Panc1 (cell line): Measurements from ENCODE around the gene C2CD2. TPM values are rescaled to one million over a fixed set of nuclear protein-coding genes. Genes with fewer than 3 reads are reported as not detected.

Source experiments
- ATAC-seq: fragments of 200-7000 bp; cut with Tn5 transposase; 2 replicates; pipeline ENCODE4 v1.9.1; 2020; ENCODE audit warnings: mild to moderate bottlenecking, moderate library complexity
- BruUV-seq: library from RNA; stranded (reverse); fragments of 400-500 nt; replicated peaks from 2 replicates; lab custom pipeline; 2021; lab: Mats Ljungman, UMichigan
- CTCF ChIA-PET: fragments of 300-600 bp; sonication (Branson Sonifier 250); formaldehyde crosslinking; loops from one replicate; lab custom pipeline; 2022; ENCODE audit warnings: antibody characterized with exemption; lab: Charles Lee
- POLR2A ChIA-PET: fragments of 300-600 bp; sonication (Branson Sonifier 250); formaldehyde crosslinking; loops from one replicate; lab custom pipeline; 2022; ENCODE audit warnings: antibody characterized with exemption; lab: Charles Lee
- DNase-seq: peaks from one replicate; pipeline ENCODE4 v3.0.0-alpha.2; 2010; ENCODE audit warnings: low read depth, low spot score
- H3K27ac ChIP-seq: 2 replicates; pipeline ENCODE4 v1.5.1; 2011; ENCODE audit warnings: mild to moderate bottlenecking, low read length, inconsistent platforms
- H3K27me3 ChIP-seq: fragments of 200-500 bp; sonication (Bioruptor generic); 2 replicates; pipeline ENCODE4 v1.6.0; 2014; ENCODE audit warnings: low read length, inconsistent platforms; ENCODE audit not compliant: control insufficient read depth, insufficient read depth
- H3K36me3 ChIP-seq: fragments of 200-500 bp; sonication (Bioruptor generic); 2 replicates; pipeline ENCODE4 v1.5.1; 2014; ENCODE audit warnings: inconsistent platforms, mild to moderate bottlenecking, low read length, moderate library complexity; ENCODE audit not compliant: control insufficient read depth, insufficient read depth
- H3K4me1 ChIP-seq: 2 replicates; pipeline ENCODE4 v1.5.1; 2011; ENCODE audit warnings: inconsistent platforms, mild to moderate bottlenecking, low read length, moderate library complexity; ENCODE audit not compliant: control insufficient read depth, insufficient read depth
- H3K4me3 ChIP-seq, 2 experiments: 2 replicates each; pipeline ENCODE4 v1.5.1; 2011 to 2012; ENCODE audit warnings: low read depth in 2 of 2, low read length in 2 of 2, mild to moderate bottlenecking in 2 of 2, inconsistent platforms in 1 of 2, moderate library complexity in 1 of 2
- H3K9me3 ChIP-seq: fragments of 200-500 bp; sonication (Bioruptor generic); 2 replicates; pipeline ENCODE4 v1.5.1; 2014; ENCODE audit warnings: low read depth, mild to moderate bottlenecking, inconsistent platforms, low read length, moderate library complexity; ENCODE audit not compliant: control insufficient read depth, insufficient read depth
- CTCF ChIP-seq: fragments of 450-650 bp; IDR thresholded peaks from 2 replicates; pipeline ENCODE4 v1.5.1; 2017; ENCODE audit warnings: mild to moderate bottlenecking
- POLR2AphosphoS5 ChIP-seq: IDR thresholded peaks from 2 replicates; pipeline ENCODE4 v1.6.1; 2012; ENCODE audit warnings: mild to moderate bottlenecking, low read depth, low read length, moderate library complexity
- REST ChIP-seq, 2 experiments: IDR thresholded peaks; 2 replicates each; pipeline ENCODE4 v1.6.1; 2011 to 2012; ENCODE audit warnings: low read depth in 2 of 2, control low read depth in 1 of 2, low read length in 1 of 2, mild to moderate bottlenecking in 1 of 2, moderate library complexity in 1 of 2; ENCODE audit not compliant: insufficient read depth in 1 of 2
- SIN3A ChIP-seq: IDR thresholded peaks from 2 replicates; pipeline ENCODE4 v1.6.1; 2012; ENCODE audit warnings: low read depth, mild to moderate bottlenecking, low read length, moderate library complexity, borderline replicate concordance; ENCODE audit not compliant: insufficient read depth
- TCF7L2 ChIP-seq: IDR thresholded peaks from 2 replicates; pipeline ENCODE4 v1.6.1; 2011; ENCODE audit warnings: mild to moderate bottlenecking, low read depth, low read length, inconsistent platforms
- in situ Hi-C: cut with HindIII; loops from 2 replicates; pipeline ENCODE4 v1.10.0; 2016; ENCODE audit warnings: low sequenced_read_pairs, low pct_unique_long_range_greater_than_20kb
- intact Hi-C: fragments of 100-400 bp; cut with micrococcal nuclease; formaldehyde crosslinking; loops from one replicate; pipeline ENCODE4 v1.10.0; 2022; ENCODE audit not compliant: unreplicated experiment
- total RNA-seq: library from RNA; stranded (reverse); gene quantifications from one replicate; pipeline ENCODE4 v1.2.1, GENCODE V29; 2021; ENCODE audit not compliant: unreplicated experiment

C2CD2 gene
- total RNA-seq, 1 experiment from 2014 or later, result 14.0 TPM

GRCh38 chr21:41858466-41859296 lies 95.1 kb downstream of the C2CD2 start:
- Histone ChIP-seq H3K9me3 (no peaks in the 10 kb centered on the region), H3K4me3 (no peak overlapping the region), H3K4me1 (peaks cover 8% of the 10 kb centered on the region), H3K27me3 (no peaks in the 10 kb centered on the region), H3K36me3 (no peaks in the 10 kb centered on the region), H3K27ac (no peak overlapping the region)
- TF ChIP-seq SIN3A (no peak), TCF7L2 (no peak), REST (IDR thresholded peaks at IDR 0.05; ENCODE audit: insufficient read depth in 1 of 2, low read depth in 2 of 2, low read length in 1 of 2) (no peak), CTCF (no peak), POLR2AphosphoS5 (no peak)
- DNase-seq (no peak), ATAC-seq (no peak)
- in situ Hi-C loops, result no loop called here
- intact Hi-C loops, result no loop called here
- BruUV-seq, result no TSS peak
- CTCF ChIA-PET, result no interaction called here
- POLR2A ChIA-PET, result no interaction called here

- no peaks in the 10 kb centered on the region for H3K36me3 ChIP-seq
- CTCF ChIA-PET, result interaction anchor here (0.5 kb wide), 1 partner anchor 78 kb away, joined by 3 read pairs; no protein-coding TSS in a partner anchor
- intact Hi-C loops, result no loop called here
- no peak overlapping the region for H3K27ac ChIP-seq
- no peaks in the 10 kb centered on the region for H3K27me3 ChIP-seq
- in situ Hi-C loops, result no loop called here
- H3K4me3 ChIP-seq, result no peak overlapping the region
- POLR2A ChIA-PET, result no interaction called here
- no peak for ATAC-seq
- no peak for DNase-seq
- BruUV-seq, result no TSS peak
- no peaks in the 10 kb centered on the region for H3K9me3 ChIP-seq
- H3K4me1 ChIP-seq, result peaks cover 4% of the 10 kb centered on the region; the same call in 1 of the 2 replicates
- no peak for TF ChIP-seq REST (IDR thresholded peaks at IDR 0.05; ENCODE audit: insufficient read depth in 1 of 2, low read depth in 2 of 2, low read length in 1 of 2)
- TF ChIP-seq CTCF, result no peak
- TF ChIP-seq POLR2AphosphoS5, result no peak
- TF ChIP-seq SIN3A, result no peak
- no peak for TF ChIP-seq TCF7L2
These were observed 96.0 kb downstream of the C2CD2 start for GRCh38 chr21:41857771-41858300.
